ENCODE data around the gene HNF1A.
"Not testable (repeated sequence)": the region's sequence is repeated elsewhere in the genome, so short reads cannot be mapped to it uniquely, and the experiment has no call there.

Gene HNF1A

GRCh38 chr12:121015825-121016766 is 37.8 kb downstream of the HNF1A start, which contains the start of gene C12orf43:
C12orf43 (minus strand) TSS chr12:121016487; CDS start chr12:121016474, 13 bp downstream.
- peak; percentile 87 for DNase-seq

DNA sequence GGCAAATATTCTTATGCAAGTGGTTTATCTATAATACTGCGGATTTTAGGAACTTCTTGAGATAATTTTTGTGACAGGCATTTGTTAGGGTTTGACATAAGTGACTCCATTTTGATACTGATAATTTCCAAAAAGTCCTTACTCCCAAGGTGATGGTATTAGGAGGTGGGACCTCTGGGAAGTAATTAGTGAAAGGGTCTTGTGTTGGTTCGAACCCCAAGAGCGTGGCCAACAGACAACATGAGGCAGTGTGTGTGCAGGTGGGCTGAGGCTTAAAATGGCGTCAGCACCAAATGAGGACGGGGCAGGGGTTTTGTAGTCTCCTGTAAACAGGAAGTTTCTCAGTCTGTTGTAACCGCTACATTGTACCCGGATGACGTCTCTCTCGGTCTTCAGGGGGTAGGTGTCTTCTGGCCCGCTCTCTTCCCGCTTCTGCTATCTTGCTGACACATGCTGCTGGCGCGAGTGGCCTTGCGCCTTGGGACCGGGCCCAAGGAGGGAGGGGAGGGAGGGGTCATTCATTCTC is 39.7 kb downstream of the HNF1A start:
- DNase-seq: no peak

- no peak for DNase-seq
These were observed 40.7 kb downstream of the HNF1A start for GRCh38 chr12:121018860-121019617.

DNA sequence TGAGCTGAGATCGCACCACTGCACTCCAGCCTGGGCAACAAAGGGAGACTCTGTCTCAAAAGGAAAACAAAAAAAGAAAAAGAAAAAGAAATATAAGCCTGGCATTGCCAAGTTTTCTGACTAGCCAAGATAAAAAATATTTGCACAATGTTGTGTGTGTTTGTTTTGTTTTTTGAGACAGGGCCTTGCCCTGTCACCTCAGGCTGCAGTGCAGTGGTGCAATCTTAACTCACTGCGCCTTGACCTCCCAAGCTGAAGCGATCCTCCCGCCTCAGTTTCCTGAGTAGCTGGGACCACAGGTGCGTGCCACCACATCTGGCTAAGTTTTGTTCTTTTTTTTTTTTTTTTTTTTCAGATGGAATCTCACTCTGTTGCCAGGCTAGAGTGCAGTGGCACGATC is 43.4 kb downstream of the HNF1A start:
- no peak for DNase-seq

DNA sequence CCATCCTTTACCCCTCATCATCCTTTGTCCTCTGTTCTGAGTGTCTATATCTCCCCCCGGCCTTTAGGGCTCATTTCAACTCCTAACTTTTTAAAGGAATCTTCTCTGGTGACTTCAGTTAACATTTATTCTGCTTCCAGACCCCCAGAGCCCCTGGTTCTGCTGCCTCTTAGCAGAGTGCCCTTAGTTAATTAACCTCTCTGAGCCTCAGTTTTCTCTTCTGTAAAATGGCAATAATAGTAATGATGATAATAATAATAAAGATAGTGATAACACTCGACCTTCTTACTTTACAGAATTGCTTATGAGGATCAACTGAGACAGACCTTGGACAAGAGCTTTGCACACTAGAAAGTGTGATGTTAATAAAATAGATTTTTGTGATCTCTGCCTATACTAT is 44.4 kb downstream of the HNF1A start:
- no peak for DNase-seq

GRCh38 chr12:121023799-121024198 is 45.5 kb downstream of the HNF1A start:
- DNase-seq: no peak

DNA sequence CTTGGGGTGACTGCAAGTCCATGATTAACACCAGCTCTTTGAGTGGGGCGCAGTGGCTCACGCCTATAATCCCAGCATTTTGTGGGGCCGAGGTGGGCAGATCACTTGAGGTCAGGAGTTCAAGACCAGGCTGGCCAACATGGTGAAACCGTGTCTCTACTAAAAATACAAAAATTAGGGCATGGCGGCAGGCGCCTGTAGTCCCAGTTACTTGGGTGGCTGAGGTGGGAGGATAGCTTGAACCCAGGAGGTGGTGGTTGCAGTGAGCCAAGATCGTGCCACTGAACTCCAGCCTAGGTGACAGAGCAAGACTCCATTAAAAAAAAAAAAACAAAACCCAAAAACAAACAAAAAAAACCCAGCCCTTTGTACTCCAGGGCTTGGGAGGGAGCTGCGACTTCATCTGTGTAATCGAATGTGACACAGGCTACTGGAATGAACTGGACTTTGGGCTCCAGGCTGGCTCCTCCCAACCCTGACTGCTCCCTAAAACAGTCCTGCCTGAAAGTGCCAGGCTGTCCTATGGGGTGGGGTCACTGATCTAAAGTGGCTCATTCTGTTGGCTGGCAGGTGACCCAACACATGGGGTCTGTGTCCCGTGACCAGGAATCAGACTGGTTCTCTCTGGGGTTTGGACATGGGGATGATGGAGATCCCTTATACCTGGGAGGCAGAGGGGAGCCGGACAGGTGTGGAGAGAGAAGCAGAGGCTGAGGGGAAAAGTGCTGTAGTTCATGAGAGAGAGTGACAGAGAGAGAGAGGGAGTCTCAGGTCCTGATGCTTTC is 47.3 kb downstream of the HNF1A start:
- no peak for DNase-seq

- DNase-seq: no peak
These were observed 48.1 kb downstream of the HNF1A start for GRCh38 chr12:121026274-121027045.

- no peak for DNase-seq
These were observed 52.4 kb downstream of the HNF1A start for GRCh38 chr12:121030576-121031212.

DNA sequence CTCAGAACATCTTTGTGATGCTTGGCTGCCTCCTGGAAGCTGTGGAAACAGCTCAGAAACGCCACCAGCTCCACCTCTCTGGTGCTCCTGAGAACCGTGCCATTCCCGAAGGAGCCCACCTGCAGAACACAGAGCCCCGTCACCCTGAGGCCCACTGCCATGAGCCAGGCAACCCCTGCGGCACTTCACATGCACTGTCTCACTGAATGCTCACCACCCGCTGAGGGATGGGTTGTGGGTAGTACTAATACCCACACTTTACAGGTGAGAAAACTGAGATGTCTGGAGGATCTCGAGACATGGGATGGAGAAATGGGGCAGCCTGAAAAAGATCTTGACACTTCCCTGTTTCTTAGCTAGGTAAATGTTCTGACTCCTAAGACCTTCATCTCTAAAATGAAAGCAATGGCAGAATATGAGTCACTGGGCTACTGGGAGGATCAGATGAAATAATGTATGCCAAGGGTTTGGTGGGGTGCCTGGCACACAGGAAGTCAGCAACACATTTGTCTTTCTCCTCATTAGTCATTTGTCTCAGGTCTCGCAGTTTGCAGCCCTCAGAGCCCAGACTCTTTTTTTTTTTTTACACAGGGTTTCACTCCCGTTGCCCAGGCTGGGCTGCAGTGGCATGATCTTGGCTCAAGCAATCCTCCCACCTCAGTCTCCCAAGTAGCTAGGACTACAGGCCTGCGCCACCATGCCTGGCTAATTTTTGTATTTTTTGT is 55.4 kb downstream of the HNF1A start:
- DNase-seq: peak; percentile 40

GRCh38 chr12:121034616-121035305 is 56.4 kb downstream of the HNF1A start:
- DNase-seq: no peak

DNA sequence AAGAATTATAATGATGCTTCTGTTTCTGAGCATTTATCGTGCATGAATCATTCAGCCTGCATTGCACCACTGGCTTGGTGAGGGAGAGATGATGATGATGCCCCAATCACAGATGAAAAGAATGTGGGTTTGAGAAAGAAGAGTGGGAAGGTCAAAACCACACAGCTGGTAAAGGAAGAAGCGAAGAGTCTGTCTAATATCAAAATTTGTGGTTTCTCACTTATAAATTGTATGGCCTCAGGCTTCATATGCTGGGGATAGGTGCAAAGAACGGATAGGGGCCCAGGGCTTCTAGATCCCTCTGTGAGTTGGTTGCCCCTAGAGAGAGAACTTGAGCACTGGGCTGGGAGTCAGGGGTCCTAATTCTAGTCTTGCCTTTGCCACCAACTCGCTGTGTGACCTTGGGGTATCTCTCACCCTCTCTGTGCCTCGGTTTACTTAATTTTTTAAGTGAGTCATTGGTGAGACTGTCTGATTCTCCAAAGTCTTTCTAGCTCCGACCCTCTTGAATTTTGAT is 58.5 kb downstream of the HNF1A start:
- DNase-seq: no peak

- DNase-seq: peak; percentile 53
These were observed 60.7 kb downstream of the HNF1A start, which contains the start of gene OASL for GRCh38 chr12:121038861-121039668. OASL (minus strand) TSS chr12:121039246; CDS start chr12:121038971, 275 bp downstream.

DNA sequence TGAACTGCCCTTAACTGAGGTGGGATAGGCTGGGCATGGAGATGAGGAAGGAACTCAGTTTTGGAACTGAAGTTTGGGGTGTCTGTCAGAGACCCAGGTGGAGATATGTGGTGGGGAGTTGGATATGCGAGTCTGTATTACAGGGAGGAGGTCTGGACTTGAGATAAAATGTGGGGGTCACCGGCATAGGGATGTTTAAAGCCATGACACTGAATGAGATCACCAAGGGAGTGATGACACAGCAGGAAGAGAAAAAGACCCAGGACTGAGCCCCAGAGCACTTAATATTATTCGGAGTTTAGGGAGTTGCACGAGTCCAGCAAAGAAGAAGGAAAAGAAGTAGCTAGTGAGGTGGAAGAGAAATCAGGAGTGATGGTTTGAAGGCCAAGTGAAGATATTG is 64.7 kb downstream of the HNF1A start:
- DNase-seq: no peak

DNA sequence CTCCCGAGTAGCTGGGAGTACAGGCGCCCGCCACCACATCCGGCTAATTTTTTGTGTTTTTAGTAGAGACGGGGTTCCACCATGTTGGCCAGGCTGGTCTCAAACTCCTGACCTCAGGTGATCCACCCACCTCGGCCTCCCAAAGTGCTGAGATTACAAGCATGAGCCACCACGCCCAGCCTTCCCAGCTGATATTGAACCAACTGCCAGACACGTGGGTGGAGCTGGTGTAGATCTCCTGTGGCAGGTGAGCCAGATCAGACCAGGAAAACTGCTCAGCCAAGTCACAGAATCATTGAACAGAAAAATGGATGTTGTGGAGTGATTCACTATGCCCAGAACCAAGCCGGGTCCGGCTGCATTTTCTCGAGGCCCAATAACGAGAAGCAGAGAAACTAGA is 69.1 kb downstream of the HNF1A start:
- DNase-seq: not testable (repeated sequence)

GRCh38 chr12:121048442-121048841 is 70.1 kb downstream of the HNF1A start:
- DNase-seq: no peak

DNA sequence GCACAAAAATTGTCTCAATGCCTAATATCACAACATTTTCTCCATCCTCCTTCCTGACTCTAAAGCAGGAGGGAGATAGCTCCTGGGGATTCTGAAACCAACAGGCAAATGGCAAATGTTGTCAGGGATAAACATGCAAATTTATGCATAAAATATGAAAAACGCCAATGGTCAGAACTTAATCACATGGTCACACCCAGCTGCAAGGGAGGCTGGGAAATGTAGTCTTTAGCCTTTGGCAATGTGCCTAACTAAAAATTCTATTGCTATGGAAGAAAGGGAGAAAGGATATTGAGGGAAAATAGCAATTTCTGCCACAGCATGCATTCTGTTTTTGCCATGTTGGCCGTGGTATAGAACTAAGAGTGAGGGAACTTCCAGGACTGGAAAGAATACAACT is 72.4 kb downstream of the HNF1A start:
- DNase-seq: no peak

Data from T-helper 9 cell (primary cell).